KMS-11 (cell line): Measurements from ENCODE around the gene PDE4A.

Experiments used
- H2AFZ ChIP-seq: fragments of 200-600 bp; sonication (generic); 2 replicates; pipeline ENCODE4 v1.6.1; 2016; ENCODE audit warnings: antibody characterized with exemption, mixed run types, low read depth
- H3K27ac ChIP-seq: fragments of 200-600 bp; sonication (generic); 2 replicates; pipeline ENCODE4 v1.6.1; 2016; ENCODE audit warnings: mild to moderate bottlenecking, mixed run types
- H3K27me3 ChIP-seq: fragments of 200-600 bp; sonication (generic); 2 replicates; pipeline ENCODE4 v1.6.1; 2017; ENCODE audit warnings: mild to moderate bottlenecking, low read depth, mixed run types, moderate library complexity; ENCODE audit not compliant: insufficient read depth
- H3K36me3 ChIP-seq: fragments of 200-600 bp; sonication (generic); 2 replicates; pipeline ENCODE4 v1.6.1; 2017; ENCODE audit warnings: mild to moderate bottlenecking, mixed run types; ENCODE audit not compliant: insufficient read depth
- H3K4me1 ChIP-seq: fragments of 200-600 bp; sonication (generic); 2 replicates; pipeline ENCODE4 v1.6.1; 2016; ENCODE audit warnings: mild to moderate bottlenecking, low read depth, mixed run types; ENCODE audit not compliant: poor library complexity, severe bottlenecking
- H3K4me2 ChIP-seq: fragments of 200-600 bp; sonication (generic); 2 replicates; pipeline ENCODE4 v1.7.0; 2016; ENCODE audit warnings: mild to moderate bottlenecking, mixed run types
- H3K4me3 ChIP-seq: fragments of 200-600 bp; sonication (generic); IDR thresholded peaks from 2 replicates; pipeline ENCODE4 v1.6.1; 2017; ENCODE audit warnings: low read depth, low read length, mixed read lengths; ENCODE audit not compliant: insufficient read depth
- H3K79me2 ChIP-seq: fragments of 200-600 bp; sonication (generic); 2 replicates; pipeline ENCODE4 v1.6.1; 2016; ENCODE audit warnings: low read depth, mixed run types; ENCODE audit not compliant: insufficient read depth
- H3K9ac ChIP-seq: fragments of 200-600 bp; sonication (generic); 2 replicates; pipeline ENCODE4 v1.6.1; 2016; ENCODE audit warnings: mild to moderate bottlenecking, mixed run types
- H4K20me1 ChIP-seq: fragments of 200-600 bp; sonication (generic); 2 replicates; pipeline ENCODE4 v1.6.1; 2016; ENCODE audit warnings: mild to moderate bottlenecking, mixed run types; ENCODE audit not compliant: insufficient read depth
- CTCF ChIP-seq: fragments of 200-600 bp; sonication (generic); conservative IDR thresholded peaks from 2 replicates; pipeline ENCODE4 v1.6.1; 2017; ENCODE audit warnings: low read depth, mild to moderate bottlenecking, antibody characterized with exemption, low read length, moderate library complexity, mixed read lengths

Gene PDE4A

GRCh38 chr19:10430505-10431253 lies 10.3 kb downstream of the PDE4A start:
- no peaks in the 10 kb centered on the region for H3K27me3 ChIP-seq
- H2AFZ ChIP-seq: no peak overlapping the region

DNA sequence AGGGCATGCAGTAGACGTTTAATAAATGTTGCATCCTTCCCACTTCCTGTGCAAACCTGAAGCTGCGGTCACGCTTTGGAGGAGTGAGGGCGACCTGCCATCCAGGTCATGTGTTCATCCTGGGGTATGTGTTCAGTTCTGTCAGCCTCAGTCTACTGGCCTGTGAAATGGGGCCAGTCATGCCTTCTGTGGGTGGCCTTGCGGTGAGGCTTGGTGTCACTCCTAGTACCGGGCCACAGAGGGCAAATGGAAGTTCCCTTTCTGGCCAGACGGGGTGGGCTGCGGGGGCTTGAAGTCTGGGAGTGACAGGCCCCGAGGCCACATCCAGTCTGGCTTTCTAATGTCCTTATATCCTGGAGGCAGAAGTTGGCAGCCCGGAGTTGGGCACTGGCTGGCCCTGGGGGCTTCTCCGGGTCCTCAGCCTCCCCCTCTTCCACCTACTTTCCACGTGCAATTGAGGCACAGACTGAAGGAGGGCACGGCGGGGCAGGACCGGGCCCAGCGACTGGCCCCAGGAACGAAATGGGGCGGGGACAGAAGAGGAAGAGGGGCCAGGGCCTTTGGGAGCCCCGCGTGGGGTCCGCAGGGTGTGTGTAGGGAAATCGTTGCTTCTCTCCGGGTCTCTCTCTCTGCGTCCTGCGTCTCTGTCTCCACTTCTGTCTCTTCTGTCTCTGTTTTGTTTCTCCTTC lies 11.1 kb downstream of the PDE4A start:
- no peak for TF ChIP-seq CTCF
- no peak overlapping the region for H3K27ac ChIP-seq
- peaks cover 7% of the 10 kb centered on the region; the same call in 1 of the 2 replicates for H3K79me2 ChIP-seq
- 0 out of 2 replicates have a peak overlapping the region, but pooled peaks have one; percentile 17 for H3K4me2 ChIP-seq
- no peak overlapping the region for H2AFZ ChIP-seq
- peaks cover 2% of the 10 kb centered on the region for H3K4me1 ChIP-seq
- H3K9ac ChIP-seq: no peak overlapping the region
- H3K36me3 ChIP-seq: no peaks in the 10 kb centered on the region
- H3K4me3 ChIP-seq: no peak overlapping the region
- H3K27me3 ChIP-seq: no peaks in the 10 kb centered on the region
- no peaks in the 10 kb centered on the region for H4K20me1 ChIP-seq

More at GRCh38 chr19:10430505-10431253, 10.3 kb downstream of the PDE4A start:
- no peak overlapping the region for H3K9ac ChIP-seq
- peaks cover 12% of the 10 kb centered on the region; the same call in 1 of the 2 replicates for H3K79me2 ChIP-seq
- H3K4me3 ChIP-seq: no peak overlapping the region
- H3K27ac ChIP-seq: no peak overlapping the region
- H3K4me1 ChIP-seq: peaks cover 9% of the 10 kb centered on the region
- H4K20me1 ChIP-seq: no peaks in the 10 kb centered on the region
- no peaks in the 10 kb centered on the region for H3K36me3 ChIP-seq
- no peak for TF ChIP-seq CTCF
- H3K4me2 ChIP-seq: no peak overlapping the region

DNA sequence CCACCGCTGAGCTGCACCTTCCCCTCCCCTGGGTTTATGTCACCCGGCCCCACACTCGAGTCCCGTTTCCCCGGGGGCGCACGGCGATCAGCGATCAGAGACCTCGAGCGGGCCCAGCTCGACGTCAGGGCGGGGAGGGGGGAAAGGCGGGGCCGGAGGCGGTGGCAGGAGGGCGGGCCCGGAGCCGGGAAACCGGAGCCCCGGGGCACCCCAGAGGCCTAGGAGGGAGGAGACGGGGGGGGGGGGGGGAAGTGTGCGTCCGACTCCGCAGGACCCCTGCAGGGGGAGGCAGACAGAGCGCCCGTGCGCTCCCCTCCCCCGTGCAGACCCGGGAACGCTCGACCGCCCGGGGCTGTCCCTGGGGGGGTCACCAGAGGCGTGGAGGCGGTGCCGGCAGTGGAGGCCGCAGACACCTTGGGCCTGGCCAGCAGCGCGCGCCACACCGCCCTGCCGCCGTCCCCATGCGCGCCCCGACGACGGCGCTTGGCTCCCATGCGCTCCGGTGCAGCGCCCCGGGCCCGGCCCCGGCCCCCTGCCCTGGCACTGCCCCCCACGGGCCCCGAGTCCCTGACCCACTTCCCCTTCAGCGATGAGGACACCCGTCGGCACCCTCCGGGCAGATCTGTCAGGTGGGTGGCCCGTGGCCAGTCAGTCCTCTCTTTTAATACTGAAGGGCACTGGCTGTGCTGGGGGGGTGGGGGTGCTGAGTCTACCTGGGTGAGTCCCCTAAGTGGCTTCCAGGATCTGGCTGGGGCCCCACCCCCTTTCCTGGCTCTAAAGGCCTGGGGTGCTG lies 11.8 kb downstream of the PDE4A start:
- H3K79me2 ChIP-seq: no peaks in the 10 kb centered on the region
- no peaks in the 10 kb centered on the region for H4K20me1 ChIP-seq
- no peak overlapping the region for H3K9ac ChIP-seq
- H3K36me3 ChIP-seq: no peaks in the 10 kb centered on the region
- no peak overlapping the region for H3K27ac ChIP-seq
- H3K4me3 ChIP-seq: no peak overlapping the region
- no peak for TF ChIP-seq CTCF
- H3K27me3 ChIP-seq: no peaks in the 10 kb centered on the region
- no peak overlapping the region for H2AFZ ChIP-seq
- peak overlapping the region; percentile 17; the same call in 1 of the 2 replicates for H3K4me2 ChIP-seq
- no peaks in the 10 kb centered on the region for H3K4me1 ChIP-seq

DNA sequence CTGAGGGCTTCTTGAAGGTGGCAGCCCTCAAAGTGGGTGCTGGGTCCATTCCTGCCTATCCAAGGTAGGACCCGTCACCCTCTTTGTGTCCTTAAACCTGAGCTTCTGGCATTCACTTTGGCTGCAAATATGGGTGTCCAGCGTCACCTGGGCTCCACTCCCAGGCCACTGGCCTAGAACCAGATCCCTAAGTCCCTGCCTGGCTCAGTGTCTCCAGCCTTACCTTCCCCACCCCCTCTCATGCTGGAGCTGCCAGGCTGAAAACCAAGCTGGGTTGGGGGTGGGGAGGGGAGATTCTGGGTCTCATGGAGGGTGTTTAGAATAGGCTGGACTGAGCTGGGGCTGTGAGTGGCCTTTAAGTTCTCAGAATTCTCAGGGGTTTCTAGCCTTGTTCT lies 12.4 kb downstream of the PDE4A start:
- H3K36me3 ChIP-seq: no peaks in the 10 kb centered on the region
- no peaks in the 10 kb centered on the region for H3K79me2 ChIP-seq
- H4K20me1 ChIP-seq: no peaks in the 10 kb centered on the region
- no peak overlapping the region for H3K4me3 ChIP-seq
- H2AFZ ChIP-seq: no peak overlapping the region
- no peaks in the 10 kb centered on the region for H3K27me3 ChIP-seq
- no peak overlapping the region for H3K27ac ChIP-seq
- no peak overlapping the region for H3K9ac ChIP-seq
- no peaks in the 10 kb centered on the region for H3K4me1 ChIP-seq
- no peak for TF ChIP-seq CTCF
- H3K4me2 ChIP-seq: peak overlapping the region; percentile 13; the same call in 1 of the 2 replicates
